ENCODE results near the gene SMOC2.

DNA sequence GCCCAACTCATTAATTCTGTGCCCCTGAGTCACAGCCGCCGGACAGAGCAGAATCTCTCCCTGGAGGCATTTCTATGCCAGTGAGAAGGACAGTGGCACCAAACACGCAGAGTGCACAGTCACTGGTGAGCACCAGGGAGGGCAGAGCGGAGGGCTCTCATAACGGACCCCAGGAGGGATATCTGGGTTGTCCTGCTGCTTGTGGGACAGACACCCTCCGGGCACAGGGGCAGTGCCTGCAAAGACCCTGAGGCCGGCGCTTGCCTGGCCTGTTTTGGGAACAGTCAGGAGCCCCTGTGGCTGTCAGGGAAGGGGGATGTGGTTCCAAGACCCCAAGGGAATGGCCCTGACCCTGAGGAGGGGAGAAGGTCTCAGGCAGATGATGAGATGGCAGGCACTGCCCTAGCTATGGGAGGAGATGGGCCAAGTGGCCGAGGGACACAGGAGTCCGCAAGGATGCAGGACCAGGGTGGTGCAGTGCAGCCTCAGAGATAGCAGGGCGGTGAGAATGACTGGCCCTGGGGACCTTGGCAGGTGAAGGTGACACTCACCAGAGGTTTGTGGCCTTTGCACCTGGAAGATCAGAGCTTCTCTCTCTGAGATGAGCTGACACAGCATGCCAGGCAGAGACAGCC is 270.8 kb downstream of the SMOC2 start:
- TF ChIP-seq, protein P1, sequence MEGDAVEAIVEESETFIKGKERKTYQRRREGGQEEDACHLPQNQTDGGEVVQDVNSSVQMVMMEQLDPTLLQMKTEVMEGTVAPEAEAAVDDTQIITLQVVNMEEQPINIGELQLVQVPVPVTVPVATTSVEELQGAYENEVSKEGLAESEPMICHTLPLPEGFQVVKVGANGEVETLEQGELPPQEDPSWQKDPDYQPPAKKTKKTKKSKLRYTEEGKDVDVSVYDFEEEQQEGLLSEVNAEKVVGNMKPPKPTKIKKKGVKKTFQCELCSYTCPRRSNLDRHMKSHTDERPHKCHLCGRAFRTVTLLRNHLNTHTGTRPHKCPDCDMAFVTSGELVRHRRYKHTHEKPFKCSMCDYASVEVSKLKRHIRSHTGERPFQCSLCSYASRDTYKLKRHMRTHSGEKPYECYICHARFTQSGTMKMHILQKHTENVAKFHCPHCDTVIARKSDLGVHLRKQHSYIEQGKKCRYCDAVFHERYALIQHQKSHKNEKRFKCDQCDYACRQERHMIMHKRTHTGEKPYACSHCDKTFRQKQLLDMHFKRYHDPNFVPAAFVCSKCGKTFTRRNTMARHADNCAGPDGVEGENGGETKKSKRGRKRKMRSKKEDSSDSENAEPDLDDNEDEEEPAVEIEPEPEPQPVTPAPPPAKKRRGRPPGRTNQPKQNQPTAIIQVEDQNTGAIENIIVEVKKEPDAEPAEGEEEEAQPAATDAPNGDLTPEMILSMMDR (IDR thresholded peaks at IDR 0.05; ENCODE audit: poor library complexity, severe bottlenecking), result no peak
- TF ChIP-seq POLR2AphosphoS5 (IDR thresholded peaks at IDR 0.05), result no peak
- no peak for TF ChIP-seq EZH2 (IDR thresholded peaks at IDR 0.05; ENCODE audit: borderline replicate concordance, insufficient read depth, low read length, poor library complexity, severe bottlenecking)
- no peak for TF ChIP-seq TAF1 (IDR thresholded peaks at IDR 0.05; ENCODE audit: low read depth)
- TF ChIP-seq, protein P2, sequence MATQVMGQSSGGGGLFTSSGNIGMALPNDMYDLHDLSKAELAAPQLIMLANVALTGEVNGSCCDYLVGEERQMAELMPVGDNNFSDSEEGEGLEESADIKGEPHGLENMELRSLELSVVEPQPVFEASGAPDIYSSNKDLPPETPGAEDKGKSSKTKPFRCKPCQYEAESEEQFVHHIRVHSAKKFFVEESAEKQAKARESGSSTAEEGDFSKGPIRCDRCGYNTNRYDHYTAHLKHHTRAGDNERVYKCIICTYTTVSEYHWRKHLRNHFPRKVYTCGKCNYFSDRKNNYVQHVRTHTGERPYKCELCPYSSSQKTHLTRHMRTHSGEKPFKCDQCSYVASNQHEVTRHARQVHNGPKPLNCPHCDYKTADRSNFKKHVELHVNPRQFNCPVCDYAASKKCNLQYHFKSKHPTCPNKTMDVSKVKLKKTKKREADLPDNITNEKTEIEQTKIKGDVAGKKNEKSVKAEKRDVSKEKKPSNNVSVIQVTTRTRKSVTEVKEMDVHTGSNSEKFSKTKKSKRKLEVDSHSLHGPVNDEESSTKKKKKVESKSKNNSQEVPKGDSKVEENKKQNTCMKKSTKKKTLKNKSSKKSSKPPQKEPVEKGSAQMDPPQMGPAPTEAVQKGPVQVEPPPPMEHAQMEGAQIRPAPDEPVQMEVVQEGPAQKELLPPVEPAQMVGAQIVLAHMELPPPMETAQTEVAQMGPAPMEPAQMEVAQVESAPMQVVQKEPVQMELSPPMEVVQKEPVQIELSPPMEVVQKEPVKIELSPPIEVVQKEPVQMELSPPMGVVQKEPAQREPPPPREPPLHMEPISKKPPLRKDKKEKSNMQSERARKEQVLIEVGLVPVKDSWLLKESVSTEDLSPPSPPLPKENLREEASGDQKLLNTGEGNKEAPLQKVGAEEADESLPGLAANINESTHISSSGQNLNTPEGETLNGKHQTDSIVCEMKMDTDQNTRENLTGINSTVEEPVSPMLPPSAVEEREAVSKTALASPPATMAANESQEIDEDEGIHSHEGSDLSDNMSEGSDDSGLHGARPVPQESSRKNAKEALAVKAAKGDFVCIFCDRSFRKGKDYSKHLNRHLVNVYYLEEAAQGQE (IDR thresholded peaks at IDR 0.05; ENCODE audit: borderline replicate concordance), result no peak
- TF ChIP-seq EP300 (conservative IDR thresholded peaks at IDR 0.05; ENCODE audit: poor library complexity, severe bottlenecking), result no peak
